Measurements from ENCODE around the gene NPAS3.

DNA sequence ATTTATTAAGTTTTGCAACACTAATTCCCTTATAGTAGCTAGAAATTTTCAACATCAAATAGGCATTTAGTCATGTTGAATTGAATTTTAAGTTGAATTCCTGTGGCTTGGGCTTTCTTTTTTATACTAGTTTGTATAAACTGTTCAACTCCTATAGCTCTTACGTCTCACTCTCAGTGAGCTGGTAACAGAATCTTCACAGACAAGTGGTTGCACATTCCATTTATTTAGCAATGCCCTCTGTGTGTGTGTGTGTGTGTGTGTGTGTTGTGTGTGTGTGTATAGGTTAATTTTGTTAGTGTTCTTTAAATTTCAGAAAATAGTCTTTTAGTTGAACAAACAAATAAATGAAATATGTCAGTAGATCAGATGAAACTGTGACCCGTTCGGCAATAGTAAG is 425.0 kb downstream of the NPAS3 start:
- TF ChIP-seq, protein P1, sequence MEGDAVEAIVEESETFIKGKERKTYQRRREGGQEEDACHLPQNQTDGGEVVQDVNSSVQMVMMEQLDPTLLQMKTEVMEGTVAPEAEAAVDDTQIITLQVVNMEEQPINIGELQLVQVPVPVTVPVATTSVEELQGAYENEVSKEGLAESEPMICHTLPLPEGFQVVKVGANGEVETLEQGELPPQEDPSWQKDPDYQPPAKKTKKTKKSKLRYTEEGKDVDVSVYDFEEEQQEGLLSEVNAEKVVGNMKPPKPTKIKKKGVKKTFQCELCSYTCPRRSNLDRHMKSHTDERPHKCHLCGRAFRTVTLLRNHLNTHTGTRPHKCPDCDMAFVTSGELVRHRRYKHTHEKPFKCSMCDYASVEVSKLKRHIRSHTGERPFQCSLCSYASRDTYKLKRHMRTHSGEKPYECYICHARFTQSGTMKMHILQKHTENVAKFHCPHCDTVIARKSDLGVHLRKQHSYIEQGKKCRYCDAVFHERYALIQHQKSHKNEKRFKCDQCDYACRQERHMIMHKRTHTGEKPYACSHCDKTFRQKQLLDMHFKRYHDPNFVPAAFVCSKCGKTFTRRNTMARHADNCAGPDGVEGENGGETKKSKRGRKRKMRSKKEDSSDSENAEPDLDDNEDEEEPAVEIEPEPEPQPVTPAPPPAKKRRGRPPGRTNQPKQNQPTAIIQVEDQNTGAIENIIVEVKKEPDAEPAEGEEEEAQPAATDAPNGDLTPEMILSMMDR (IDR thresholded peaks at IDR 0.05): no peak
- TF ChIP-seq POLR2A (IDR thresholded peaks at IDR 0.05): no peak

Measured in uterus (tissue), 2 donors.